Activated CD4-positive, alpha-beta T cell treated with anti-CD3 and anti-CD28 coated beads, Interleukin-2, amount 10 ng/mL, durations not matched to agents 7 days and 5 days (primary cell): ENCODE data around the gene CLN6. TPM values are rescaled to one million over a fixed set of nuclear protein-coding genes. Genes with fewer than 3 reads are reported as not detected.
"Not testable (repeated sequence)": the region's sequence is repeated elsewhere in the genome, so short reads cannot be mapped to it uniquely, and the experiment has no call there.

ENCODE experiments used
- CTCF ChIA-PET: fragments of 350-600 bp; sonication (Branson Sonifier 250); formaldehyde crosslinking; loops from one replicate; lab custom pipeline; 2021; ENCODE audit warnings: antibody characterized with exemption; lab: Charles Lee
- POLR2A ChIA-PET: fragments of 350-600 bp; sonication (Branson Sonifier 250); formaldehyde crosslinking; loops from one replicate; lab custom pipeline; 2021; ENCODE audit warnings: antibody characterized with exemption; lab: Charles Lee
- DNase-seq: peaks from one replicate; pipeline ENCODE4 v3.0.0-alpha.2; 2020
- H3K27ac Mint-ChIP-seq: one replicate; pipeline ENCODE4 v1.8.0; 2021; ENCODE audit warnings: mild to moderate bottlenecking, moderate library complexity, mixed read lengths
- H3K27me3 Mint-ChIP-seq: one replicate; pipeline ENCODE4 v1.8.0; 2021; ENCODE audit warnings: mixed read lengths
- H3K36me3 Mint-ChIP-seq: one replicate; pipeline ENCODE4 v1.8.0; 2021; ENCODE audit warnings: low read depth, mixed read lengths
- H3K4me1 Mint-ChIP-seq: one replicate; pipeline ENCODE4 v1.8.0; 2021; ENCODE audit warnings: mixed read lengths
- H3K4me3 Mint-ChIP-seq: one replicate; pipeline ENCODE4 v1.8.0; 2021; ENCODE audit warnings: mild to moderate bottlenecking, moderate library complexity, mixed read lengths
- H3K9me3 Mint-ChIP-seq: one replicate; pipeline ENCODE4 v1.8.0; 2021; ENCODE audit warnings: mixed read lengths
- total RNA-seq, 2 experiments: library from RNA; stranded (reverse); gene quantifications; one replicate each; pipeline ENCODE4 v1.2.3, GENCODE V29; 2021

The CLN6 gene
- total RNA-seq, 2 experiments from 2014 or later: 57.6 to 61.9 TPM

DNA sequence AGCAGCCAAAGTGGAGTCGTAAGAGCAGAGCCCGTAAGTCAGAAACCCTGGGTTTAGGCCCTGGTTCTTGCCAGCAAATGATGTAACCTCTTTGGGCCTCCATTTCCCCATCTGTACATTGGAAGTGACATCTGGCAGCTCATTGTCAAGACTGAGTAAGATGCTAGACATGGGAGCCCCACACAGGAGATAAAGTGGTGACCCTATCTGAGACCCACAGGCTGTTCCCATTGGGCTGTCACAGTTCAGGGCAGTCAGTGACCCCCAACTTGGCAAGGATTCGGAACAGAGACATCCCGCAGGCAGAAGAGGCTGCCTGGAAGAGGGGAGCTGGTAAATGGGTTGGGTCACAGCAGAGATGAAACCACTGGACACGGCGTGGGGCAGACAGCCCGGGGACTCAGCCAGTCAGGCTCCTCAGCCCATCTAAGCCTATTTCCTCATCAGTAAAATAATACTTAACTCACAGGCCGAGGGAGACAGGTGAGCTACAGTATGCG, 1.8 kb downstream of the CLN6 start:
- Mint-ChIP-seq H3K9me3 (no peaks in the 10 kb centered on the region), H3K4me3 (peak overlapping the region; percentile 86), H3K27me3 (peaks cover 5% of the 10 kb centered on the region), H3K4me1 (peaks cover 50% of the 10 kb centered on the region), H3K27ac (peak overlapping the region; percentile 88), H3K36me3 (peaks cover 18% of the 10 kb centered on the region)
- DNase-seq: no peak
- ChIA-PET CTCF (interaction anchor here (0.6 kb wide), 2 partner anchors 23 to 33 kb away, joined by 3 to 7 read pairs; no protein-coding TSS in a partner anchor), POLR2A (no interaction called here)

DNA sequence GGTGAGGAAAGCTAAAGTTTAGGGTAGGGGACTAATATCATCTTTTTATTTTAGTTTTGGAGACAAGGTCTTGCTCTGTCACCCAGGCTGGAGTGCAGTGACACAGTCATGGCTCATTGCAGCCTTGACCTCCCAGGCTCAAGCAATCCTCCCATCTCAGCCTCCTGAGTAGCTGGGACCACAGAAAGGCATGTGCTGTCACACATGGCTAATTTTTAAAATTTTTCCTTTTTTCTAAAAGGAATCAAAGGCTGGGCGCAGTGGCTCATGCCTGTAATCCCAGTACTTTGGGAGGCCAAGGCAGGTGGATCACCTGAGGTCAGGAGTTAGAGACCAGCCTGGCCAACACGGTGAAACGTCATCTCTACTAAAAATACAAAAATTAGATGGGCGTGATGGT, 4.1 kb downstream of the CLN6 start:
- DNase-seq, H3K4me3 Mint-ChIP-seq, H3K27ac Mint-ChIP-seq, H3K9me3 Mint-ChIP-seq, POLR2A ChIA-PET, H3K27me3 Mint-ChIP-seq: not testable (repeated sequence)
- H3K36me3 Mint-ChIP-seq: peaks cover 20% of the 10 kb centered on the region
- CTCF ChIA-PET: interaction anchor here (1.7 kb wide), 1 partner anchor 15 kb away, joined by 5 read pairs; no protein-coding TSS in a partner anchor
- peaks cover 45% of the 10 kb centered on the region for H3K4me1 Mint-ChIP-seq

DNA sequence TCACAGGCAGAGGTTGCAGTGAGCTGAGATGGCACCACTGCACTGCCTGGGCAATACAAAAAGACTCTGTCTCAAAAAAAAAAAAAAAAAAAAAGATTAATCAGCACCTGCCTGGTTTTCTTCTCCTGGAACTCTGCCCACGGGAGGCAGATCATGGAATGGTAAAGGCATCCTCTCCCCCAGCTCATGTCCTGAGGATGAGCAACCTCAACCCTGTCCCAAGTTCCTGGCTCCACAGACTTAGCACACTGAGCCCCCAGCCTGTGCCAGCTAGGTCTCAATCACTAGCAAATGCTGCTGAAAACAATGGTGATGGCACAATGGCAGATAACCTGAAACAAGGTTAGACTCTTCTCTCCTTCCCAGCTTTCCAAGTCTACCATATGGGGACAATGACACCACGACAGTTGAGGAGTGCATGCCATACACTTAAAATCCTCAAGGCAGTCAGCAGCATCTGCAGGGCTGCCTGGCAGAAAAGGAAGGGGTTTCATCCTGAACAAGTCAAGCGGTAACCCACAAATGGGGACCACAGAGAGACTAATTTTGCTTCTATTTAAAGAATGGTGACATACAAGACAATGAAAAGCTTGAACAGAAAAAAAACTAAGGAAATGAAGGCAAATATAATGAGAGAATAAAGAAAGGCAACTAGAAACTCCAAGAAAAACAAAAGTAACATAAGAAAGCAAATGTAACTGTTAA, 4.8 kb downstream of the CLN6 start:
- peak overlapping the region; percentile 12 for H3K4me3 Mint-ChIP-seq
- POLR2A ChIA-PET: no interaction called here

DNA sequence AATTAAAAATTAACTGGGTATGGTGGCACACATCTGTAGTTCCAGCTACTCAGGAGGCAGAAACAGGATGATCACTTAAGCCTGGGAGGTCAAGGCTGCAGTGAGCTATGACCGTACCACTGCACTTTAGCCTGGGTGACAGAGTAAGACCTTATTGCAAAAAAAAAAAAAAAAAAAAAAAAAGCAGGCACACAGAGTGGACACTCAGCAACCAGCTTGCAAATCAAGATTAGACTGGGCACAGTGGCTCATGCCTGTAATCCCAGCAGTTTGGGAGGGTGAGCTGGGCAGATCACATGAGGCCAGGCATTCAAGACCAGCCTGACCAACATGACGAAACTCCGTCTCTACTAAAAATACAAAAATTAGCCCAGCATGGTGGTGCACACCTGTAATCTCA, 5.4 kb downstream of the CLN6 start:
- no peak for DNase-seq
- Mint-ChIP-seq H3K4me3 (no peak overlapping the region), H3K4me1 (peaks cover 43% of the 10 kb centered on the region), H3K9me3 (no peaks in the 10 kb centered on the region), H3K36me3 (peaks cover 20% of the 10 kb centered on the region), H3K27me3 (no peaks in the 10 kb centered on the region), H3K27ac (no peak overlapping the region)
- CTCF ChIA-PET: interaction anchor here (0.6 to 1.7 kb wide), 4 partner anchors 14 to 394 kb away, joined by 3 to 5 read pairs (median 4); no protein-coding TSS in a partner anchor
- POLR2A ChIA-PET: no interaction called here

More for the DNA sequence above, 4.8 kb downstream of the CLN6 start:
- Mint-ChIP-seq H3K4me1 (peaks cover 43% of the 10 kb centered on the region), H3K27me3 (no peaks in the 10 kb centered on the region), H3K36me3 (peaks cover 20% of the 10 kb centered on the region), H3K9me3 (no peaks in the 10 kb centered on the region), H3K27ac (peak overlapping the region; percentile 43)
- CTCF ChIA-PET: interaction anchor here (0.6 to 1.7 kb wide), 4 partner anchors 14 to 394 kb away, joined by 3 to 6 read pairs (median 5); no protein-coding TSS in a partner anchor
- peak; percentile 42 for DNase-seq

DNA sequence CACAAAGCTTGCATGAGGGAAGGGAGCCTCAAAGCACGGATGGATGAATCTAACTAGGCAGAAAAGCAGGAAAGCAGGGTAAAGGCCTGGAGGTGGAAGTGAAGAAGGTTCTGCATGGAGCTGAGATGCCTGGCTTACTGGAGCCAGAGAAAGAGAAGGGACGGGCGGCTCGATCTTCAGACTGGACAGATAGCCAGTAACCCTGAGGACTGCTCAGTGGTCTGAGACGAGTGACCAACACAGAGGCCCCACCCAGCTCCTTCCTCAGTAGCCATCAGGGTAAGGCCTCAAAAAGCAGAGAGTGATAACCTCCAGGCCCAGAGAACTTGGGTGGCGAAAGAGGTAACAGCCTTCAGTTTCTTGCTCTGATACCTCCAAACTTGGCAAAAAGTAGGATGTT, 6.4 kb downstream of the CLN6 start:
- CTCF ChIA-PET: no interaction called here
- peaks cover 36% of the 10 kb centered on the region for H3K4me1 Mint-ChIP-seq
- peaks cover 24% of the 10 kb centered on the region for H3K36me3 Mint-ChIP-seq
- no peak for DNase-seq
- no peaks in the 10 kb centered on the region for H3K9me3 Mint-ChIP-seq
- POLR2A ChIA-PET: no interaction called here
- no peaks in the 10 kb centered on the region for H3K27me3 Mint-ChIP-seq
- no peak overlapping the region for H3K27ac Mint-ChIP-seq
- no peak overlapping the region for H3K4me3 Mint-ChIP-seq

DNA sequence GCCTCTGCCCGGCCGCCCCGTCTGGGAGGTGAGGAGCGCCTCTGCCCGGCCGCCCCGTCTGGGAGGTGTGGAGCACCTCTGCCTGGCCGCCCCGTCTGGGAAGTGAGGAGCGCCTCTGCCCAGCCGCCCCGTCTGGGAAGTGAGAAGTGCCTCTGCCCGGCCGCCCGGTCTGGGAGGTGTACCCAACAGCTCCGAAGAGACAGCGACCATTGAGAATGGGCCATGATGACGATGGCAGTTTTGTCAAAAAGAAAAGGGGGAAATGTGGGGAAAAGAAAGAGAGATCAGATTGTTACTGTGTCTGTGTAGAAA, 7.1 kb downstream of the CLN6 start:
- Mint-ChIP-seq H3K36me3 (peaks cover 24% of the 10 kb centered on the region), H3K4me1 (peaks cover 28% of the 10 kb centered on the region)
- H3K27ac Mint-ChIP-seq, POLR2A ChIA-PET, H3K4me3 Mint-ChIP-seq, H3K9me3 Mint-ChIP-seq, DNase-seq, CTCF ChIA-PET, H3K27me3 Mint-ChIP-seq: not testable (repeated sequence)

DNA sequence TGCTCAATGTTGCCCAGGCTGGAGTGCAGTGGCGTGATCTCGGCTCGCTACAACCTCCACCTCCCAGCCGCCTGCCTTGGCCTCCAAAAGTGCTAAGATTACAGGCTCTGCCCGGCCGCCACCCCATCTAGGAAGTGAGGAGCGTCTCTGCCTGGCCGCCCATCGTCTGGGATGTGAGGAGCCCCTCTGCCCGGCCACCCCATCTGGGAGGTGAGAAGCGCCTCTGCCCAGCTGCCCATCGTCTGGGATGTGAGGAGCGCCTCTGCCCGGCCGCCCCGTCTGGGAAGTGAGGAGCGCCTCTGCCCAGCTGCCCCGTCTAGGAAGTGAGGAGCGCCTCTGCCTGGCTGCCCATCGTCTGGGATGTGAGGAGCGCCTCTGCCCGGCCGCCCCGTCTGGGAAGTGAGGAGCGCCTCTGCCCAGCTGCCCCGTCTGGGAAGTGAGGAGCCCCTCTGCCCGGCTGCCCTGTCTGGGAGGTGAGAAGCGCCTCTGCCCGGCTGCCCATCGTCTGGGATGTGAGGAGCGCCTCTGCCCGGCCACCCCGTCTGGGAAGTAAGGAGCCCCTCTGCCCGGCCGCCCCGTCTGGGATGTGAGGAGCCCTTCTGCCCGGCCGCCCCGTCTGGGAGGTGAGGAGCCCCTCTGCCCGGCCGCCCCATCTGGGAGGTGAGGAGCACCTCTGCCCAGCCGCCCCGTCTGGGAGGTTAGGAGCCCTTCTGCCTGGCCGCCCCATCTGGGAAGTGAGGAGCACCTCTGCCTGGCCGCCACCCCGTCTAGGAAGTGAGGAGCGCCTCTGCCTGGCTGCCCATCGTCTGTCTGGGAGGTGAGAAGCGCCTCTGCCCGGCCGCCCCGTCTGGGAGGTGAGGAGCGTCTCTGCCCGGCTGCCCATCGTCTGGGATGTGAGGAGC, 7.7 kb downstream of the CLN6 start:
- POLR2A ChIA-PET, H3K4me3 Mint-ChIP-seq, H3K27ac Mint-ChIP-seq, DNase-seq, H3K9me3 Mint-ChIP-seq, CTCF ChIA-PET, H3K27me3 Mint-ChIP-seq: not testable (repeated sequence)
- H3K4me1 Mint-ChIP-seq: peaks cover 24% of the 10 kb centered on the region
- peaks cover 26% of the 10 kb centered on the region for H3K36me3 Mint-ChIP-seq

DNA sequence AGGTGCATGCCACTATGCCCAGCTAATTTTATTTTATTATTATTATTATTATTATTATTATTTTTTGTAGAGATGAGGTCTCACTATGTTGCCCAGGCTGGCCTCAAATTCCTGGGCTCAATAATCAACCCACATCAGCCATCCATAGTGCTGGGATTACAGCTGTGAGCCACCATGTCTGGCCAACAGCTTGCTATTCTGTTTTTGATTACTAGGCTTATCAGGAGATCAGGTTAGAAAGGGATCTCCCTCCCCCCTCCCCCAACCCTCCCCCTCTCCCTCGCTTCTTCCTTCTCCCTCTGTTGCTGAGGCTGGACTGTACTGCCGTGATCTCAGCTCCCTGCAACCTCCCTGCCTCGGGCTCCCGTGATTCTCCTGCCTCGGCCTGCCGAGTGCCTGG, 8.6 kb downstream of the CLN6 start:
- Mint-ChIP-seq H3K27me3 (no peaks in the 10 kb centered on the region), H3K4me1 (peaks cover 20% of the 10 kb centered on the region), H3K9me3 (no peaks in the 10 kb centered on the region), H3K4me3 (no peak overlapping the region), H3K27ac (no peak overlapping the region), H3K36me3 (peaks cover 26% of the 10 kb centered on the region)
- DNase-seq: no peak
- POLR2A ChIA-PET: no interaction called here
- CTCF ChIA-PET: interaction anchor here (1.6 kb wide), 1 partner anchor 10 kb away, joined by 5 read pairs; no protein-coding TSS in a partner anchor

DNA sequence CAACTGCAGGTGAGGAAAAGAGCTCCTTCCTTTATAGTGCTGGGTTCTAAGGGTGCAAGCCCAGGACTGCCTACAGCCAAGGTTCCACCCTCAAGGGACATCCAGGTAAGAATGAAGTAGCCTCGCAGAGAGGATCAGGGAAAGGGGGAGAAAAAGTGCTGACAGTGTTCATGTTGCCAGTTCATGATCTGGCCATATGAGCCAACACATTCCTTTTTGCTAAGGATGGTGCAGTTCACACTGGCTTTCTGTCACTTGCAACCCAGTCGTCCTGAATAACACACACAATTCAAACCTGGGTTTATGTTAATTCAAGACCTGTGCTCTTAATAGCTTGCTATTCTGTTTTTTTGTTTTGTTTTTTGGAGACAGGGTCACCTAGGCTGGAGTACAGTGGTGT, 9.0 kb downstream of the CLN6 start:
- no peak overlapping the region for H3K27ac Mint-ChIP-seq
- POLR2A ChIA-PET: no interaction called here

DNA sequence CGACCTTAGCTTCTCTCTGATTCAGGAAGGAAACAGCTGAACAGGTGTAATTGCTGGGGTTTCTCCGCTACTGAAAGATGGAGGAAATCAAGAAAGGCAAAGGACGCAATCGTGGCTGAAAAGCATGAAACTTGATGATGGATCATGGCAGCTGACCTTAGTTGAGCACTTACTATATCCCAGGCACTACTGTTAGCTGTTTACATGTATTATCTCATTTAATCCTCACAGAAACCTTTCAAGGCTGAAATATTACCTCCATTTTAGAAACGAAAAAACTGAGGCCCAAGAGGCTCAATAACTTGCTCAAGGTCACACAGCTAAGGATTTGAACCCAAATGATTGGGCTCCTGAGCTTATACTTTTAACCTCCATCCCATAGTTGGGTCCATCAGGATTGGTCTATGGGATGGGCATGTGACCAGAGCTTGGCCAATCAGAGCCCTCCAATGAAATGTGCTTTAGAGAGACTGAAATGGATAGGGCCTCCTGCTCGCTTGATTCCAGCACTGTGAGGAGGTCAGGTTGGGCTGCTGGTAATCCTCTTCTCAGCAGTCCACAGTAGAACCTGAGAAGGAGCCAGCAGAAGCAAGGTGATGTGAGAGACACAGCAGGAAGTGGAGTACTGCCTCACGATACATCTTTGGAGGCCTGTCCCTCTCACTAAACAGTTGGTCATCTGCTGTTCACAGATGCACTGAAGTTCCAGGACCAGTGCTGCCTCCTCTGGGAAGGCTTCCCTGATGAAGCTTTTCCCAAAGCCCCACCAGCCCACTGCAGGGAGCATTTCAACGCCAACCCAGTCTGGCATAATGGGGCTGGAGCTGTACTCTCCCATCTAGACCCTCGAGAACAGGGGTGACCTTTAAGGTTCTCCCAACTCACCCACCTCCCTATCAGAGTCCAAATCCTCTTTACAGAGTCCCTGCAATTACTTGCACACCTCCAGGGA, 10.4 kb downstream of the CLN6 start:
- POLR2A ChIA-PET: no interaction called here
- H3K36me3 Mint-ChIP-seq: peaks cover 25% of the 10 kb centered on the region
- CTCF ChIA-PET: interaction anchor here (1.6 kb wide), 1 partner anchor 8 kb away, joined by 5 read pairs; no protein-coding TSS in a partner anchor
- no peaks in the 10 kb centered on the region for H3K27me3 Mint-ChIP-seq
- H3K27ac Mint-ChIP-seq: peak overlapping the region; percentile 25
- H3K4me1 Mint-ChIP-seq: peaks cover 8% of the 10 kb centered on the region
- DNase-seq: no peak
- H3K4me3 Mint-ChIP-seq: no peak overlapping the region
- H3K9me3 Mint-ChIP-seq: no peaks in the 10 kb centered on the region

More for the DNA sequence above, 9.0 kb downstream of the CLN6 start:
- H3K36me3 Mint-ChIP-seq: peaks cover 28% of the 10 kb centered on the region
- DNase-seq: no peak
- H3K4me3 Mint-ChIP-seq: no peak overlapping the region
- CTCF ChIA-PET: interaction anchor here (1.6 kb wide), 1 partner anchor 9 kb away, joined by 5 read pairs; no protein-coding TSS in a partner anchor
- H3K4me1 Mint-ChIP-seq: peaks cover 19% of the 10 kb centered on the region
- H3K9me3 Mint-ChIP-seq: no peaks in the 10 kb centered on the region
- no peaks in the 10 kb centered on the region for H3K27me3 Mint-ChIP-seq

DNA sequence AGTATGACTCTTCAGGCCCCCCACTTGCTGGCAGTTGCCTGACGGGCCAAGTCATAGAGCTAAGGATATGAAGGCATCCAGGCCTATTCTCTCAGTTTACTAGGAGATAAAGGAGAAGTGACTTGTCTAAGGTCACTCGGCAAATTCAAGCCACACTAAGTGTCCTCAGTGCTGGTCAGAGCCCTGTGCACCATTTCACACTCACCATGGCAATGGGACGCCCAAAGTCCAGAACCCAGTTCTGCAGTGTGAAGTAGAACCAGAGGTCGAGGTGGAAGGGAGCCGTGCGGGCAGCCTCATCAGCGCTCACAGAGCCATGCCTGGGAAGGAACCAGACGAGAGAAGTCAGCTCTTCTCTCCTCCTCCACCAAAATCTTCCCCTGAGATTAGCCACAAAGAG, 11.2 kb downstream of the CLN6 start:
- no peaks in the 10 kb centered on the region for H3K9me3 Mint-ChIP-seq
- H3K4me3 Mint-ChIP-seq: no peak overlapping the region
- H3K27me3 Mint-ChIP-seq: no peaks in the 10 kb centered on the region
- CTCF ChIA-PET: no interaction called here
- peaks cover 24% of the 10 kb centered on the region for H3K36me3 Mint-ChIP-seq
- POLR2A ChIA-PET: no interaction called here
- DNase-seq: no peak
- peaks cover 7% of the 10 kb centered on the region for H3K4me1 Mint-ChIP-seq
- H3K27ac Mint-ChIP-seq: no peak overlapping the region

DNA sequence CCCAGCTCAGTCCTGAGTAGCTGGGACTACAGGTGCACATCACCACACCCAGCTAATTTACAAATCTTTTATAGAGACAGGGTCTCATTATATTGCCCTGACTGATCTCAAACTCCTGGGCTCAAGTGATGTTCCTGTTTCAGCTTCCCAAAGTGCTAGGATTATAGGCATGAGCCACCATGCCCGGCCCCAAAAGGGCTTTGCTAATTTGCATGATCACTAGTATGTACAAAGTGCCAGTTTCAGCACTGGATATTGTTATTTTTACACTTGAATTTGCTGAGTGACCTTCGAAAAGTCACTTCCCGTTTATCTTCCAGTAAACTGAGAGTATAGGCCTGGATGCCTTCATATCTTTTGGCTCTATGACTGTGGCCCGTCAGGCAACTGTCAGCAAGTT, 12.2 kb downstream of the CLN6 start:
- H3K4me3 Mint-ChIP-seq: no peak overlapping the region
- DNase-seq: no peak
- H3K27me3 Mint-ChIP-seq: no peaks in the 10 kb centered on the region
- H3K9me3 Mint-ChIP-seq: no peaks in the 10 kb centered on the region
- ChIA-PET POLR2A (no interaction called here), CTCF (no interaction called here)
- H3K36me3 Mint-ChIP-seq: peaks cover 16% of the 10 kb centered on the region
- no peak overlapping the region for H3K27ac Mint-ChIP-seq
- peaks cover 3% of the 10 kb centered on the region for H3K4me1 Mint-ChIP-seq
